ENCODE data around the gene CNOT3. TPM values are rescaled to one million over a fixed set of nuclear protein-coding genes. Genes with fewer than 3 reads are reported as not detected.
"Not testable (repeated sequence)": the region's sequence is repeated elsewhere in the genome, so short reads cannot be mapped to it uniquely, and the experiment has no call there.

Gene CNOT3
- total RNA-seq, 2 experiments from 2014 or later = 50.4 to 58.3 TPM

GRCh38 chr19:54168174-54168917 lies 30.8 kb downstream of the CNOT3 start:
- DNase-seq = peak; percentile 96
- Mint-ChIP-seq H3K4me3 (no peak overlapping the region), H3K27me3 (ENCODE audit: low read depth) (peaks cover 7% of the 10 kb centered on the region), H3K36me3 (ENCODE audit: low read depth) (no peaks in the 10 kb centered on the region), H3K27ac (no peak overlapping the region), H3K4me1 (ENCODE audit: low read depth) (peaks cover 19% of the 10 kb centered on the region), H3K9me3 (no peaks in the 10 kb centered on the region)
- CTCF ChIA-PET = interaction anchor here (1.6 to 2.7 kb wide), 3 partner anchors 38 to 98 kb away, joined by 5 to 13 read pairs (median 5); no protein-coding TSS in a partner anchor
- intact Hi-C loops (cut with micrococcal nuclease) = loop anchor here (1.0 to 10.0 kb wide), 3 partner anchors 63 to 276 kb away; partner anchors contain the start of gene LENG8

- no peaks in the 10 kb centered on the region for H3K36me3 Mint-ChIP-seq (ENCODE audit: low read depth)
- intact Hi-C loops (cut with micrococcal nuclease) = loop anchor here (10.0 kb wide), 1 partner anchor 276 kb away; the partner anchor contains the start of gene LENG8
- H3K27me3 Mint-ChIP-seq (ENCODE audit: low read depth) = peaks cover 6% of the 10 kb centered on the region
- no peaks in the 10 kb centered on the region for H3K9me3 Mint-ChIP-seq
- DNase-seq = no peak
- no peak overlapping the region for H3K4me3 Mint-ChIP-seq
- CTCF ChIA-PET = interaction anchor here (0.9 to 2.7 kb wide), 3 partner anchors 60 to 155 kb away, joined by 3 to 13 read pairs (median 3); no protein-coding TSS in a partner anchor
- H3K4me1 Mint-ChIP-seq (ENCODE audit: low read depth) = peaks cover 16% of the 10 kb centered on the region
- H3K27ac Mint-ChIP-seq = no peak overlapping the region
Observed at GRCh38 chr19:54169149-54169740, 31.7 kb downstream of the CNOT3 start.

DNA sequence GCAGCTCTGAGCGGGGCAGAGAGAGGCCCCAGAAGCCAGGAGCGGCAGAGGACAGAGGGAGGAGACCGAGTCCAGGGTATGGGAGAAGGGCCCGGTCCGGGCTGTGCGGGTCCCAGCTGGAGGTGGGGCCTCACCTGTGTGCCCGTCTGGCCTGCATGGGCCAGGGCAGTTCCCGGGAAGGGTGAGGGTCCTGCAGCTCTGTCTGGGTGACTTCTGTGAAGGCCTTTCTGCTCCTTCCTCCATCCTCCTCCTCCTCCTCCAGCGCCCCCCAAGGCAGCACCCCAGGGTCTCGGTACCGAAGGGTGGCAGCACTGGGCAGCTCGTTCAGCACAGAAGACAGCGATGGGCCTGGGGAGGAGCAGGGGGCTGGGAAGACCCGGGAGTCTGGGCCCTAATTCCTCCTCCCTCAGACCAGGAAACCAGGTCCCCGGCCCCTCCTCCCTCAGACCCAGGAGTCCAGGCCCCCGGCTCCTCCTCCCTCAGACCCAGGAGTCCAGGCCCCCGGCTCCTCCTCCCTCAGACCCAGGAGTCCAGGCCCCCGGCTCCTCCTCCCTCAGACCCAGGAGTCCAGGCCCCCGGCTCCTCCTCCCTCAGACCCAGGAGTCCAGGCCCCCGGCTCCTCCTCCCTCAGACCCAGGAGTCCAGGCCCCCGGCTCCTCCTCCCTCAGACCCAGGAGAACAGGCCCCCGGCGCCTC lies 34.3 kb downstream of the CNOT3 start:
- CTCF ChIA-PET = not testable (repeated sequence)

DNA sequence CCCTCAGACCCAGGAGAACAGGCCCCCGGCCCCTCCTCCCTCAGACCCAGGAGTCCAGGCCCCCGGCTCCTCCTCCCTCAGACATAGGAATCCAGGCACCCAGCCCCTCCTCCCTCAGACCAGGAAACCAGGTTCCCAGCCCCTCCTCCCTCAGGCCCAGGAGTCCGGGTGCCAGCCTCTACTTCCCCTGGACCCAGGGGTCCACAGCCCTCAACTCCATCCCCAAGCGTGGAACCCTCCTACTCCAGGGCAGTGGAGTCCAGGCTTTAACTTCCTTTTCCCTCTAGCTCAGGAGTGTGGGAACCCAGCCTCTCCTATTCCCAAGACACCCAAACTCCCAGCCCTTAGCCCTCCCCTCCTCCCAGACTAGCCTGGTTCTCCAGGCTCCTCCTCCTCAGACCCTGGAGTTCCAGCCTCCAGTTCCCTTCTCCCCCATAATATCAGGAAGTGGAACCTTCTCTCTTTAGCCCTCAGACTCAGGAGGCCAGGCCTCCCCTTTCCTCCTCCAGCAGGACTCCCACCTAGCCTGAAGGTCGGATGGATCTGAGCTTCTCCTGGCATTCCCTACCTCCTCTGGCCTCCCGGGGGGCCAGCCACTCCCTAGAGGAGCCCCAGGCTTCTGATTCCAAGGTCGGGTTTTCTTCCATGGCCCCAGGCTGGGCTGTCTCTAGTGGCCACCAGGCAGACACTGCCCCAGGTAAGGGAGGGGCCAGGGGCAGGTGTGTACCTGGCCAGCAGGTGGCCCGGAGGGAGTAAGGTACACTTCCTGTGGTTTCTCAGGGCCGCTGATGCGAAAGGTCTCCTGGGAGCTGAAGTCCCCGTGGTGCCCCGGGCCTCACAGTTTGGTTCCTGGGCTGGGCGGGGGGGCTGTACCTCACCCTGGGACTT lies 35.2 kb downstream of the CNOT3 start, which contains the start of gene TMC4:
TSS of gene TMC4 (minus strand) at position 690 of the 888 bp plus-strand sequence. CDS start at position 647, 43 bp downstream.
- DNase-seq = no peak
- CTCF ChIA-PET = no interaction called here
- Mint-ChIP-seq H3K4me3 (no peak within 1 kb of the TSS), H3K9me3 (no peaks in the 10 kb centered on the region), H3K36me3 (ENCODE audit: low read depth) (peaks cover 8% of the 10 kb centered on the region), H3K4me1 (ENCODE audit: low read depth) (peaks cover 9% of the 10 kb centered on the region), H3K27me3 (ENCODE audit: low read depth) (no peaks in the 10 kb centered on the region), H3K27ac (no peak within 1 kb of the TSS)
- intact Hi-C loops (cut with micrococcal nuclease) = no loop called here

More for the DNA sequence above, 34.3 kb downstream of the CNOT3 start:
- H3K4me3 Mint-ChIP-seq; H3K4me1 Mint-ChIP-seq (ENCODE audit: low read depth); H3K36me3 Mint-ChIP-seq (ENCODE audit: low read depth); intact Hi-C loops (cut with micrococcal nuclease); H3K9me3 Mint-ChIP-seq; H3K27me3 Mint-ChIP-seq (ENCODE audit: low read depth); H3K27ac Mint-ChIP-seq; DNase-seq: not testable (repeated sequence)

- Mint-ChIP-seq H3K36me3 (ENCODE audit: low read depth) (peaks cover 13% of the 10 kb centered on the region), H3K27ac (no peak overlapping the region), H3K4me1 (ENCODE audit: low read depth) (peaks cover 4% of the 10 kb centered on the region), H3K4me3 (no peak overlapping the region), H3K27me3 (ENCODE audit: low read depth) (no peaks in the 10 kb centered on the region), H3K9me3 (no peaks in the 10 kb centered on the region)
- DNase-seq = no peak
- CTCF ChIA-PET = interaction anchor here (0.8 kb wide), 1 partner anchor 13 kb away, joined by 3 read pairs; no protein-coding TSS in a partner anchor
- intact Hi-C loops (cut with micrococcal nuclease) = no loop called here
Observed at GRCh38 chr19:54173359-54173699, 35.8 kb downstream of the CNOT3 start.

DNA sequence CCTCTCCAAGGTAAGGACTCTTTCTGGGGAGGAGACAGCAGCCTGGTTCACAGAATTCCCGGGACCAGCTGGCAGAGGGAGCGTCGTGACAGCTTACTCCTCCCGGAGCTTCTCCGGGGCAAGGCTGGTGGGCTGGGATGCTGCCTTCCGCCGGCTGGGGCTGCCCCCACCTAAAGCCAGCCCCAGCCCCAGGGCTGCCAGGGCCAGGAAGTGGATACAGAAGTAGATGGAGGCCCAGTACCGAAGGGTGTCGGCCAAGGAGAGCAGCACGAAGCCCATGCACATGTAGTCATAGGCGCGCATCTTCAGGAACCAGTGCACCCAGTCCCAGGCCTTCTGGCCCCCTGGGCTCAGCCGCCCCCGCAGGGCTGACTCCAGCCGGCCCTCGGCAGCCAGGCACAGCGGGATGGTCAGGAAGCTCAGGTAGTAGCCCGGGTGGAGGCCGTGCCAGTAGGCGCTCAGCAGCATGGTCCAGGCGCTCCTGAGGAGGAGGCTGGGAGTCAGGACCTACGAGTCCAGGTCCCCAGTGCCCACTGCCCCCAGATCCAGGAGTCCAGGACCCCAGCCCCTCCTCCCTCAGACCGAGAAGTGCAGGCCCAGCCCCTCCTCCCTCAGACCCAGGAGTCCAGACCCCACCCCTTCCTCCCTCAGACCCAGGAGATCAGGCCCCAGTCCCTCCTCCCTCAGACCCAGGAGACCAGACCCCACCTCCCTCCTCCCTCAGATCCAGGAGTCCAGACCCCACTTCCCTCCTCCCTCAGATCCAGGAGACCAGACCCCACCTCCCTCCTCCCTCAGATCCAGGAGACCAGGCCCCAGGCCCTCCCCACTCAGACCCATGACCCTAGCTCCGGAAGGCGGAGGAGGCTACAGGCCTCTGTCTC lies 36.6 kb downstream of the CNOT3 start:
- Mint-ChIP-seq H3K27me3 (ENCODE audit: low read depth) (no peaks in the 10 kb centered on the region), H3K4me3 (no peak overlapping the region), H3K9me3 (no peaks in the 10 kb centered on the region), H3K27ac (no peak overlapping the region), H3K36me3 (ENCODE audit: low read depth) (peaks cover 19% of the 10 kb centered on the region), H3K4me1 (ENCODE audit: low read depth) (peaks cover 2% of the 10 kb centered on the region)
- intact Hi-C loops (cut with micrococcal nuclease) = no loop called here
- CTCF ChIA-PET = interaction anchor here (0.8 to 1.4 kb wide), 2 partner anchors 13 to 58 kb away, joined by 3 to 4 read pairs; no protein-coding TSS in a partner anchor
- no peak for DNase-seq

- no peaks in the 10 kb centered on the region for H3K9me3 Mint-ChIP-seq
- no peak overlapping the region for H3K27ac Mint-ChIP-seq
- no peaks in the 10 kb centered on the region for H3K4me1 Mint-ChIP-seq (ENCODE audit: low read depth)
- intact Hi-C loops (cut with micrococcal nuclease) = no loop called here
- peaks cover 27% of the 10 kb centered on the region for H3K36me3 Mint-ChIP-seq (ENCODE audit: low read depth)
- peak; percentile 59 for DNase-seq
- H3K27me3 Mint-ChIP-seq (ENCODE audit: low read depth) = no peaks in the 10 kb centered on the region
- CTCF ChIA-PET = no interaction called here
- no peak overlapping the region for H3K4me3 Mint-ChIP-seq
Observed at GRCh38 chr19:54178581-54179261, 41.2 kb downstream of the CNOT3 start.

GRCh38 chr19:54179262-54179852 lies 41.8 kb downstream of the CNOT3 start:
- Mint-ChIP-seq H3K9me3 (no peaks in the 10 kb centered on the region), H3K27me3 (ENCODE audit: low read depth) (no peaks in the 10 kb centered on the region), H3K4me3 (no peak overlapping the region), H3K36me3 (ENCODE audit: low read depth) (peaks cover 29% of the 10 kb centered on the region), H3K4me1 (ENCODE audit: low read depth) (no peaks in the 10 kb centered on the region), H3K27ac (no peak overlapping the region)
- intact Hi-C loops (cut with micrococcal nuclease) = no loop called here
- no peak for DNase-seq
- CTCF ChIA-PET = interaction anchor here (0.7 kb wide), 1 partner anchor 1987 kb away, joined by 3 read pairs; no protein-coding TSS in a partner anchor

- H3K36me3 Mint-ChIP-seq (ENCODE audit: low read depth) = peaks cover 29% of the 10 kb centered on the region
- H3K27me3 Mint-ChIP-seq (ENCODE audit: low read depth) = no peaks in the 10 kb centered on the region
- no peak overlapping the region for H3K27ac Mint-ChIP-seq
- no peaks in the 10 kb centered on the region for H3K9me3 Mint-ChIP-seq
- CTCF ChIA-PET = interaction anchor here (0.7 kb wide), 1 partner anchor 1987 kb away, joined by 3 read pairs; no protein-coding TSS in a partner anchor
- no peak for DNase-seq
- no peaks in the 10 kb centered on the region for H3K4me1 Mint-ChIP-seq (ENCODE audit: low read depth)
- H3K4me3 Mint-ChIP-seq = no peak overlapping the region
- intact Hi-C loops (cut with micrococcal nuclease) = no loop called here
Observed at GRCh38 chr19:54179921-54180461, 42.4 kb downstream of the CNOT3 start.

DNA sequence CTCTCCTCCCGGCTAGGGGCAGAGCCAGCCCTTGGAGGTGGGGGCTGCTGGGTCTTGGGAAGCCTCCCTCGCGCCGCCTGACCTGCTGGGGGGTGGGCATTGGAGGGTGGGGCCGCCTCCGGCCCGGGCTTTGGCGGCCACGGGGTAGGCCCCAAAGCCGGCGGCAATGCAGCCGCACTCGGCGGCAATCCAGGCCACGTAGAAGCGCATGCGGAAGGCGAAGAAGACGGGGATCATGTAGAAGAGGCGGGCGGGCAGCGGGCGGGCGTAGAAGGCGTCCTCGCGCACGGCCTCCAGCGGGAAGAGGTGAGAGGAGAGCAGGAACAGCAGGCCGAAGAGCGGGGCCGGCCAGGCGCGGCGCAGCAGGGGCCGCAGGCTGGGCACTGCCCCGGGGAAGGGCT lies 43.1 kb downstream of the CNOT3 start:
- DNase-seq = no peak
- intact Hi-C loops (cut with micrococcal nuclease) = no loop called here
- no peaks in the 10 kb centered on the region for H3K9me3 Mint-ChIP-seq
- H3K4me3 Mint-ChIP-seq = no peak overlapping the region
- no peaks in the 10 kb centered on the region for H3K27me3 Mint-ChIP-seq (ENCODE audit: low read depth)
- CTCF ChIA-PET = no interaction called here
- H3K36me3 Mint-ChIP-seq (ENCODE audit: low read depth) = peaks cover 32% of the 10 kb centered on the region
- H3K4me1 Mint-ChIP-seq (ENCODE audit: low read depth) = no peaks in the 10 kb centered on the region
- no peak overlapping the region for H3K27ac Mint-ChIP-seq
